GM21515 (cell line): ENCODE data around the gene PIEZO1.

Experiments used
- ATAC-seq: cut with Tn5 transposase; IDR thresholded peaks from one replicate; pipeline ENCODE4 v1.9.1; 2021; ENCODE audit not compliant: unreplicated experiment

Gene PIEZO1

DNA sequence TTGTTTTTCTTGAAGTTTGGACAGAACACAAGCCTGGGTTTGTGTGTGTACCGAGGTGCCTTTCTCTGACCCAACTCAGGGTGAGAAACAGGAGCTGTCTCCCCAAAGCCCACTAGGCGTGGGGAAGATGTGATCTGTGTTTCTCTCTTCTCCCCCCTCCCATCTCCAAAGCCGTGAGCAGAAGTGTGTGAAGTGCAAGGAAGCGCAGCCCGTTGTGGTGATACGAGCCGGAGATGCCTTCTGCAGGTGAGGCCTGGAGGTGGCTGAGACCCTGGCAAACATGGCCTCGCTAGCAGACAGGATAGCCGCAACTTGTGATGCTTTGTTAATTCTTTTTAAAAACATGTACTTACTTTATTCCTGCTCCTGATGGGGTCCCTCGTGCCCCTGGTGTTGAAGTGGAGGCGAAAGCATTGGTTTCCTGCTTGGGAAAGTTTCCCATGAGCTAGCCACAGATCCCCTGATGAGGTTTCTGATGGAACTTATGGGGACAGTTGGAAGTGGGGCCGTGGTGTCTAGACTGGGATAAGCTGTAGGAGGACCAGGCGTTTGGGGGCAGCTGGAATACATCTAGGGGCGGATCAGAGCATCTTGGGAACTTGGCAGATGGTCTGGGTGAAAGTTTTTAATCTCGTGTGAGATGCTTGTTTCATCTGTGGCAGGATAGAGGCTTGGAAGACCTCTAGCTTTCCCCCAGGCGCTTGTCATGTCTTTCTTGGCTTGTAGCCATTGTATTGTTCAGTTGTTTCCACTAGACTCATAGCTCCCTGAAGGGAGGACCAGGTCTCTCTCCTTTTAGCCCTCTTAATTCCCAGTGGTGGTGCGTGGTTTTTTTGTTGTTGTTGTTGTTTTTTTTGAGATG lies 77.8 kb downstream of the PIEZO1 start:
- no peak for ATAC-seq

DNA sequence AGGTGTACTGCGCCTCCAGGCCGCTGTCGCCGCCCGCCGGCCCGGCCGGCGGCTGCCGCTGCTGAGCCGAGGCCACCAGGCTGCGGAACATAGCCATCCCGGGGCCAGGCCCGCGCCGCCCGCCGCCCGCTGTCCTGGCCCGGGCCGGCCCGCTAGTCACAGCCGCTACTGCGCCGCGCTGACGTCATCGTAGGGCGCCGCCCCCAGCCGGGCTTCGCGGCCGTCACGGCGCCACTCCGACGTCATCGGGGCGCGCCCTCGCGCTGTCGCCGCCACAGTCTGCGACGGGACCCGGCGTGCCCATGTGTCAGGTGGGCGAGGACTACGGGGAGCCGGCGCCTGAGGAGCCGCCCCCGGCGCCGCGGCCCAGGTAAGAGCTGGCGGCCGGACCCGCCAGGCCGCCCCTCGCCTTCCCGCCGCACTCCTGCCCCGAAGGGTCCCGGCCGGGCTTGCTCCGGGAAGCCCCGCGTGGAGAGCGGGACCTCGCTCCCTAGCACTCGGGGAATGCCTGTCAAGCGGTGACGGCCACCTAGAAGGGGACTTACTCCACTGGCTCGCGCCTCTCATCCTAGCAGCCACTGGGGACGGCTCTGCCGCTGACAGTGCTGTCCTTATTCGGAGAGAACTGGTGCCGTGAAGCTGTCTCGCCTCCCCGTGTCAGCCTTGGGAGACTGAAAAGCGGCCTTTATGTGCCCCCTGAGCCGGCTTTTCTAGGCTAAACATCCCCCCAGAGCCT lies 78.6 kb downstream of the PIEZO1 start, which contains the start of the genes CTU2 and RNF166:
Gene CTU2, plus strand, starts transcription at position 275 of the 736 bp plus-strand sequence. Its CDS starts 28 bp downstream, at position 303.
Gene RNF166, minus strand, starts transcription at position 180 of the 736 bp plus-strand sequence. Its CDS starts 83 bp downstream, at position 97.
- ATAC-seq = peak; percentile 61

DNA sequence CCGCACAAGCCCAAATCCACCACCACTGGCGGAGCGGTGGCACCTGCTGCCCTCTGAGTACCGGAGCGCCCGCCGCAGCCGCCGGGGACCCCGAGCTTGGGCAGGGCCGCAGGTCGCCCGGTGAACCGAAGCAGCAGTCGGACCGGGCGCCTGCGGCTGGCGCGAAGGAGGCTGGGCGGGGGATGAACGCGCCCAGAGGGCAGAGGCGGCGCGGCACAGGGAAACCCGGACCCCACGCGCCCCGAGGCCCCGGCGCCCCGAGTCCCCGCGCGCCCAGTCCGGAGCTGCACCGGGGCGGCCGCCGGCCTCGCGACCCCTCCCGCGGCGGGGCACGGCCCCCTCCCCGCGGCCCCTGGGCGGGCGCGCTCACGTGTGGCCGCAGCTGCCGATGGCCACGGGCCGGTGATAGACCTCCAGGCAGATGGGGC lies 79.2 kb downstream of the PIEZO1 start:
- peak; percentile 15 for ATAC-seq

DNA sequence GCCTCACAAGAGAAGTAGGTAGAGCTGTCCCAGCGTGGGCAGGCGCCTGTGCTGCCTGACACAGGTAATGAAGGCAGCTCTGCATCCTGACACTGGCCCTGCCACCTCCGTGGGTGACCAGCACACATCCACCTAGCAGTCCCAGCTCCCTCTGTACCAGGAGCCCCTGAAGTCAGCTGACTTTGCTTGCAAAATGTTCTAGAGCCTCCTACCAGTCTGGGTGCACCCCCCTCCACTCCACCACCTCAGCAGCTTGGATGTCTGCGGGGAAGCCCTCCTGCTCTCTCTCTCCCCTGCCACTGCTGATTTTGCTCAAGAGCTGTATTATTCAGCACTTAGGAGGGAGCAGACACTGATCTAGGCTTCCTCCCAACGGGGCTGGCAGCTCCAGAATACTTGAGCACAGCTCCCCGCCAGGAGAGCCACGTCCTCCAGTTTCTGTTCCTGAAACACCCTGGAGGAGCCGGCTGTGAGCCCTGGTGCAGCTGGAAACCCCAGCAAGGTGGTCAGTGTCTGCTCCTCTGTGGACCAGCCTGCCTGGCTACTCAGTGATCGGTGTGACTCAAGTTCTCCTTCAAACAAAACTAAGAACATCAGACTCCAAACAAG lies 79.8 kb downstream of the PIEZO1 start:
- ATAC-seq = no peak

DNA sequence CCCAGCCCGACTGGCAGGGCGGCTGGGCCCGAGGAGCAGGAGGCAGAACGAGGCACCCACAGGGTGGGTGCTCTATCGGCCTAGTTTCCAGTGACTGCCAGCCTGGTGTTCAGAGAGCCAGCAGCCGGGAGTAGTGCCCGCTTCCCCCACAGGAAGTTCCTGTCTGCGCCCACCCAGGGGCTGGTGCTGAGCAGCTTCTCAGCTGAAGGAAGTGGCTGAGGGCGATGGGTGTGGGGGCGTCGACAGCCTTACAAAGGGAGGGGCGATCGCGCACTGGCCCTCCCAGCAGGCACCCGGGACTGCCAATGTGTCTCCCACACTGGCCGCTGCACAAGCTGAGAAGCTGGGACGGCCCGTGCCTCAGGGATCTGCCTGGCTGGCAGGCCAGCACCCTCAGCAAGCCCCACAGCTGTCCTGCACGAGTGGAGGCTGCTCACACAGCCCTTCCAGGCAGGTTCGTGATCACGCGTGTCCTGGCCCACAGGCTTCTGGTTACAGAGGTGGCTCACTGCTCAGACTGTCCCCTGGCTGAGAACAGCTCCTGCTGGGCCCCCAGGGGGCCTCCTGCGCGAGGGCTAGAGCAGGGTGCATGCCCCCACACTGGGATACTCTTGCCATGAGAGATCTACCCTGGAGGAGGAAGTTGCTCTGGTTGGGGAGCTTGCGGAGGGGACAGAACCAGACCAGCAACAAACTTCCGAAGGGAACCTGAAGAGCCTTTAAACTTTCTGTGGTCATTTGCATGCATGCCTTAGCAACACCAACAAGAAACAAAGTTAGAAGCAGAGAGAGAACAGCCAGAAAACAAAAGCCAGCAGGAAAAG lies 81.3 kb downstream of the PIEZO1 start:
- ATAC-seq = no peak

DNA sequence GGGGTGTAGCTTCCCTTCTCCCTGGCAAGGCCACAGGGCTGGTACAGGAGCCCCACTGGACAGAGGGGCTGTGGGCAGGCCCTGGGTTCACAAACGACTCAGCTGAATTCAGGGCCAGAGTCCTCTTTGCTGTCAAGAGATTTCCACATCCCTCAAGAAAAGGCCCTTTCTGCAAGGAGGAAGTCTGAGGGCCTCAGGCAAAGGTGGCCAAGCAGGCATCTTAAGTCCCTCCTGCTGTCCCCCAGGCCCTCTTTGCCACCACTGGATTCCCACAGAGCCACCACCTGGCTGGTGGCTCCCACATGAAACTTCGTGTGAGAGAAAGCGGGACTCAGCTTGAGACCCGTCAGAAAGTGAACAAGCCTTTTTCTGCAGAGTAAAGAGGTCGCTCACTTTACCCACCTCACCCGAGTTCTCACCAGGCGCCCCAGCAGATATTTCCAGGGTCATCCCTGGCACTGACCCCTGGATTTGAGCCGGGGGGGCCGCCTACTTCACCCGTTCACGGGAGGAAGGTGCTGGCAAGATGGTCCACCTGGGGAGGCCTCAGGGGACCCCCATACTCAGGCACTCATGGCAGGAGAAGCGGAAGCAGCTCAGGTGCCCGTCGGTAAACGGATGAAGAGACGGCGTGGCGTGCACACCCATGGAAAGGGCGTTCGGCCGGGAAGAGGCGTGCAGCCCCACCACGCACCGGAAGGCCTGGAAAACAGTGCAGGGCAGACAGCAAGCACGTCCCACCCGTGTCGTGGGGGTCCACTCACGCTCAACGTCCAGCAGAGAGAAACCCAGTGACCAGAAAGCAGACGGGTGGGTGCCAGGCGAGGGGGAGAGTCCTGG lies 82.4 kb downstream of the PIEZO1 start:
- ATAC-seq = no peak

DNA sequence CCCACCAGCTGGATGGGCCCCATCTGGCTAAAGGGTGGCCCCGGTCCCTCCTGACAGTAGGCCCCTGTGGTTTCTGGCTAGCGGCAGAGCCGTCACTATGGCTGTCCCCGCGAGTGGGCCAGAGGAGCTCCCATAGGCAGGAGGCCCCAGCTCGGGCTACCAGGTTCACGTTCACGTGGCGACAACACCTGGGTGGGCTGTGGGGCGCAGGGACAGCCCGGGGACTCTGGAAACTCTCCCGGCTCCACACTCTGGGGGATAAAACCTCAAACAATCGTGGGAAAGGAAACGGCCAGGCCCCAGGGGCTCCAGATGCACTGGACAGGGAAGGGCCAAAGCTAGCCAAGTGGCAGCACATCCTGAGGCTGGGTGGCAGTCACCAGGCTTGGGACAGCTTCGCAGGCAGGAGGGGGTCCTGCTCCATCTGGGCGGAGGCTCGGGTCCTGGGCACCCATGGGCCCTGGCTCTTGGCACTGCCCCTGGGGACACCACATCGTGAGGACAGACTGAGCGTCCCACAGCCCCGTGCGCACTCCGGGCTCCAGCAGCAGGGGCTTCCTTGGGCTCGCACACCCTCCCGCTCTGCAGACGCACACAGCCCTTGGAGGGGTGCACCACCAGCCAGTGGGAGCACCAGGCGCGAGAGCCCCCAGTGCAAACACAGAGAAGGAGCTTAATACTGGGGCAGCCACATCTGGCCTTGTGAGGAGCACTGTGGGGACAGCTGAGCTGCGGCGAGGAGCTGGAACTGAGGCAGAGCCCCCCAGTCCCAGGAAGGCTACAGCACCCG lies 83.2 kb downstream of the PIEZO1 start:
- no peak for ATAC-seq

DNA sequence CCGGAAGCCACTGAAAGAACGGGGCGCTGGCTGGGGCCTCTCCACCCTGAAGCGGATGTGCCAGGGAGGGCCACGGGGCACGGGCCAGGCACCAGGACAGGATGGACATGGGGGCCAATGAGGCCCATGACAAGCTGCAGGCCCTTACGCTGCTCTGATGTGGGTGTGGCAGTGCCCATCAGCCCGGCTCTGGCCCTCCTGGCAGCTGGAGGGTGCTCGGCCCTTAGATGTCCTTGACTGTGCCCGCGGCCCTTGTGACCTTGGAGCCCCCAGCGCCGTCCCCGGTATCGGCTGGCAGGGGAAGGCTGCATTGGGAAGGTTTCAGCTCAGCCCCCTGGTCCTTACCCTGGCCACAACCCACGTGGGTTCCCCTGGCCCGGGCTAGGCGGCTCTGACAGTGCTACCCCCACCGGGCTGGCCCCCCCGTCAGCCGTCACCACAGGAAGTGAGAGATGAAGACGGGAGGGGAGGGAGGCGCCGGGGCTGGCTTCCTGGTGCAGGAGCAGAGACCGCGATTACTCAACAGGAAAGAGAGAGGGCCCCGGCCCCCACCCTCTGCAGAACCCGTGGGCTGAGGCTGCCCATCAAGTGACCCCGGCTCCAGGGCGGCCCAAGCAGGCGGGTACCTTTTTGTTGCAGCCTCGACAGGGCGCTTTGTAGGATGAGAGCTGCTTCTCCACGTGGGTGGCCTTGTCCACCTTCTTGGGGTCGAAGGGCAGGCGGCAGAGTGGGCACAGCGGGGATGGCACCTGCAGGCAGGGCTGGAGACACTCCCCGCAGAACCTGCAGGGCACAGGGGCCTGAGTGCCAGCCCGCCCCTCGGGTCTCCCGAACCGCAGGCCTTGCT lies 84.2 kb downstream of the PIEZO1 start:
- ATAC-seq = peak; percentile 52

DNA sequence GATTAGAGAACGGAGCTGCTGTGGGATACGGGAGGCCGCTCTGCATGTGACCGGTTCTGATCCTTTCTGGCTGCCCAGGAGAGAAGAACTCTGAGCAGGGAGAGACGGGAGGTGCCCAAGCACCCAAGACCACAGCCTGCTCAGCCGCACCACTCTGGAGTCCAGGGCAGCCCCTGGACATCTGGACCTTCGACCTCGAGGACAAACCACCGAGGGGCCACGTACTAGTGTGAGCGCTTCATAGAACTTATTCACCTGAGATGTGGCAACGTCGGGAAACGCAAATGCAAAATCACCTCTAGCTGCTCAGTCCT lies 84.7 kb downstream of the PIEZO1 start:
- no peak for ATAC-seq

DNA sequence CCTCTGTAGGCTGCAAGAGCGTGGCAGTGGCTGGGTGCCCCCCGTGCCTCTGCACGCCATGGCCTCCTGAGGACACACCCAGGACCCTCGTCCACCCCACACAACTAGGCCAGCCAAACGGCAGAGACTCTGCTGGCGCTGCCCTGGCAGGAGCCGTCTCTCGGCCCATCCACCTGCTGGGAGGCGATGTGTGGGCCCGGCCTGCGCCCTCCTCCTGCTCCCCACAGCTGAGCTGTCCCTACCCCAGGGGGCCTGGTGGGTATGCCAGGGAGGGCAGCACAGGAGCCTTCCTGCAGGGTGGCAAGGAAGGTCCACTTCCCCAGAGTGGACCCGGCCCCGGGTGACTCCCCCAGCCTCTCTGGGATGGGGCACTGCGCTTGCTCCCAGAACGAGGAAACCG lies 85.8 kb downstream of the PIEZO1 start:
- ATAC-seq = no peak

DNA sequence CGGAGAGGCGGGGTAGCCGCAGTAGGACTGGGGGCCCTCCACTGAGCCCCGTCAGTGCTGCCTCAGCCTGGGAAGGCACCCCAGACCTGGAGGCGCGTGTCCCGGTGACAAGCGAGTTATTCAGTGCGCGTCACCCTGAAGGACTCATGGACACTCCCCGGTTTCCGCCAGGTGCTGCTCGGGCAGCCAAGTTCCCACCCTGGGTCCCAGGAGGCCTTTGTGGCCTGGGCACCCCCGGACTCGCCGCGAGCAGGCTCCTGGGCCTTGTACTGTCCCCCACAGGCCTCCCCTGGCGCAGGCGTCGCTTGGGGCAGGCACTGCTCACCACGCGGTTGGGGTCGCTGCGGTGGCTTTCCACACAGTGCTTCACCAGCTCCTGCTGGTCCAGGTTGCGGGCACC lies 86.4 kb downstream of the PIEZO1 start:
- ATAC-seq = no peak

DNA sequence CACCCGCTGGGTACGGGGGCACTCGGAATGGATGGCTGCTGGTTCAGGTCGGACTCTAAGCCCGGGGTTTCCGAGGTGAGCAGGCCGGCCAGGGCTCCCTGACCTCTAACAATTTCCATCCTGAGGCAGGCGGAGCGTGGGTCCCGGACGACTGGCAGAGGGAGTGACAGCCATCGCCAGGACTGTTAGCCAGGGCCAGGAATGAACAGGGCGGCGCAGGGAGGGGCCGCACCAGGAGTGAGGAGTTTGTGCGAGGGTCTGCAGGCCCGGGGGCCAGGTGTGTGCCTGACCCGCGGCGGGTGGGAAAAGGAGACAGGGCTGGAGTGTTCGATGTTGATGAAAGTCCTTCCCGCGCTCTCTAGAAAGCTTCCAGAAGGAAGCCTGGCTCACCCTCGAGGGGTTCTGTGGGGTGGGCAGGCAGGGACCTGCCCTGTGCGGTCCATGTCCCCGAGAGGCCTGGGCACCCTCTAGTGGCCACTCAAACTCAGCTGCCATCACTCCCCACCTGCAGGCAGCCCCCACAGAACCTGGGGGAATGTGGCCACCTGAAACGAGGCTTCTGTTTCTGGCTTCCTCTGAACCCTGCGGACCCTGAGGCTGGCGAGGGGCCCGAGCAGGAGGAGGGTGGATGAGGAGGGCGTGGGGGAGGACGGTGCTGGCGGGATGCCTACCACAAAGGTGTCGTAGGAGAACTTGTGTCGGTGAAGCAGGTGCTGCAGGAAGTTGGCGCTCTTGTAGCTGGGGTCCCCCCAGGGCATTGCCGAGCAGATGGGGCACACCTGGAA lies 87.0 kb downstream of the PIEZO1 start:
- no peak for ATAC-seq

DNA sequence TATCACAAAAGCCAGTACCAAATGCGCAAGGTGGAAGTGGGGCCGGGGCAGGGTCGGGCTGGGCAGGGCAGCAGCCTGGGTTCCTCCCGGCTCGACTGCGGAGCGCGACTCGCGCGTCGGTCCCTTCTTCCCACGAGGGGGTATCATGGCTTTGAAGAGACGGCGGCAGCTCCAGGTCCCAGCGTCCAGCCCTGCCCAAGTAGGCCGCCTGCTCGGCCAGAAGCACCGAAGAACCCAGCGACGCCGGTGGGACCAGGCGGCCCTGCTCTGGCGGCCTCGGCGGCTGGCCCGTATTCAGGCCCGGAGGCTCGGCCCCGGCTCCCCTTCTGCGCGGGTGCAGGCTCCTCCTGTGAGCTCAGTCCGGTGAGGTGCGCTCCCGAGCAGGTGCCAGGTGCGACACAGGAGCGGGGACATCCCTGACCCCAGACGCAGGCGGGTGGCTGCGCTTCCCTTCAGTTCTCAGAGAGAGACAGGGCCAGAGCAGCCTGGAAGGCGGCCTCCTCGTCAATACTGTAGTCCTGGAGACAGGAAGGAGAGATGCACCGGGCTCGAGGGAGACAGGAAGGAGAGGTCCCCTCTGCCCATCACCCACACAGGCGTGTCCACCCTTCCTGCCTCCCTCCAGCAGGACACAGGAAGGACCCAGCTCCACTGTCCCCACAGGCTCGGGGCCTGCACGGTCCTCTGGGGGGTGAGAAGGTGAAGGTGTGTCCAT lies 87.7 kb downstream of the PIEZO1 start:
- no peak for ATAC-seq

DNA sequence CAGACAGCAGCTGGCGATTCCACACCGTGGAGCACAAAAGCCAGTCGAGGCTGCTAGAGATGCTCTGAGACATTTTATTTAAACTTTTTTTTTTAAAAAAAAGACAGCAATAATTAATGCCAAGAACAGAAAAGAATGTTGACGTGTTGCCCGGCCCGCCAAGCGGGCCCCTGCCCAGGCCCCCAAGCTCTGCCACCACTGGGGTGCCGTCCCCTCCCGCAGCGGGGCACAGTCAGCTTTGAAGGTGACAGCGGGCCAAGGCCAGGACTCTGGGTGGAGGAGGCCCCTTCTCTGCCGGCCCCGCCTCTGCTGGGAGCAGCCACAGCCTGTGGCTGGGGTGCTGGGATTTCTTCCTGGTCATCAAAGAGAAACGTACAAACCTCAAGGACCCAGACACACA lies 88.6 kb downstream of the PIEZO1 start:
- no peak for ATAC-seq

DNA sequence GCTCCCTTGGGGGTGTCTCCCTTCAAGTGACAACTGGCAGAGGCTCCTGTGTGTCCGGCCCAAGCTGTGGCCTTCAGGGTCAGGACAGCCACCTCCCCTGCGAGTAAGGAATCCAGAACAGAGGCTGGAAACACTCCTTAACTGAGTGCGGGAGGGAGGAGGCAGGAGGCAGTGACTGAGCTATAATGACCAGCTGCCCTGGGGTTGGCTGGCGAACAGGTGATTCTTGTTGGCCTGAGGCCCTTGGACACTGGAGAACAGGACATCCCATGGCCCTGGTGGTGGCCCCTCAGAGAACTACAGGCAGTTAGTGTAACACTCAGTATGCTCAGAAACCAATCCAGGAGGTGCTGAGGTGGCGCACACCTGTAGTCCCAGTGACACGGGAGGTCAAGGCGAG lies 89.3 kb downstream of the PIEZO1 start:
- ATAC-seq = no peak

DNA sequence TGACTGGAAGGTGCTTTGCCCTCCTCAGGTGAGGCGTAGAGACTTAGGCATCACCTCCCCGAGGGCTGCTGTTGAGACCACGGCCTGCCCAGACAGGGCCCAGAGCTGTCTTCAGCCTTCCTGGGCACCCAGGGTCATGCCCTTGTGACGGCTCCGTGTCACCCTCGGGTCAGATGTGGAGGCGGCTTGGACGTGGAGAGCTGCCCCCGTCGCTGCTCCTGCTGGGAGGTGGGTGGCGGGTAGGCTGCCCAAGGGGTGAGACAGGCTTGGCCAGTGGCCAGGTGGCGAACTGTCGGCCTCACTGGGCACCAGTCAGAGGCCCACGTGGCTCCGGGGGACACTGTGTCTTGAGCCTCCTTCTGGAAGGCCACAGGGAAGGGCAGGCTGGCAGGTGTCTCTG lies 89.8 kb downstream of the PIEZO1 start:
- no peak for ATAC-seq
